ENCODE results near the gene PPP1R9A. TPM values are rescaled to one million over a fixed set of nuclear protein-coding genes. Genes with fewer than 3 reads are reported as not detected.

Gene PPP1R9A
- total RNA-seq, 1 experiment from 2014 or later: 5.9 TPM

DNA sequence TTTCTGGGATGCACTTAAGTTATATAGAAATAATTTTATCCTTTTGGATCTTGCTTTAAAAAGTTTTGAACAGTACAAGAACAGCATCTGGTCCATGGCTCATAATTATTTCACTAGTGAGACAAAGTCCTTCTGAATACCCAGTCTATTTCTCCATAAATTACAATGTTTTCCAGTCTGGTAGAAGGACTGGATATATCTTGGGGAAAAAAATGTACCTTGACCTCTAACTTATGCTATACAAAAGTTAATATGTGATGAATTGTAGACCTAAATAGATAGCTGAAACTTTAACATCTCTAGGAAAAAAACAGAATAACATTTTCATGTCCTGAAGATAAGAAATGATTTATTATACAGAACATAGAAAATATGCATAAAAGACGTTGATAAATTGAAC is 88.5 kb downstream of the PPP1R9A start:
- Histone ChIP-seq H3K79me2 (ENCODE audit: low read length) (no peaks in the 10 kb centered on the region), H3K27ac (ENCODE audit: low read length) (no peak overlapping the region), H3K4me1 (ENCODE audit: insufficient read depth, low read length) (no peaks in the 10 kb centered on the region), H3K27me3 (ENCODE audit: low read length) (no peaks in the 10 kb centered on the region), H3K4me2 (ENCODE audit: low read length) (no peak overlapping the region), H4K20me1 (ENCODE audit: low read length) (no peaks in the 10 kb centered on the region), H2AFZ (ENCODE audit: low read length) (no peak overlapping the region), H3K36me3 (ENCODE audit: low read depth, low read length) (no peaks in the 10 kb centered on the region), H3K4me3 (ENCODE audit: low read length) (no peak overlapping the region), H3F3A (ENCODE audit: low read length, unreplicated experiment) (no peaks in the 10 kb centered on the region), H3K9me2 (replicated peaks; ENCODE audit: low read length) (no peaks in the 10 kb centered on the region), H3K9ac (ENCODE audit: low read length) (no peak overlapping the region), H3K9me3 (ENCODE audit: low read length) (no peaks in the 10 kb centered on the region)
- DNase-seq (no peak), ATAC-seq (no peak)
- POLR2A ChIA-PET (ENCODE audit: unreplicated experiment): no interaction called here
- no TSS peak for BruUV-seq (replicated peaks)
- CTCF ChIA-PET: no interaction called here
- TF ChIP-seq, protein P1, sequence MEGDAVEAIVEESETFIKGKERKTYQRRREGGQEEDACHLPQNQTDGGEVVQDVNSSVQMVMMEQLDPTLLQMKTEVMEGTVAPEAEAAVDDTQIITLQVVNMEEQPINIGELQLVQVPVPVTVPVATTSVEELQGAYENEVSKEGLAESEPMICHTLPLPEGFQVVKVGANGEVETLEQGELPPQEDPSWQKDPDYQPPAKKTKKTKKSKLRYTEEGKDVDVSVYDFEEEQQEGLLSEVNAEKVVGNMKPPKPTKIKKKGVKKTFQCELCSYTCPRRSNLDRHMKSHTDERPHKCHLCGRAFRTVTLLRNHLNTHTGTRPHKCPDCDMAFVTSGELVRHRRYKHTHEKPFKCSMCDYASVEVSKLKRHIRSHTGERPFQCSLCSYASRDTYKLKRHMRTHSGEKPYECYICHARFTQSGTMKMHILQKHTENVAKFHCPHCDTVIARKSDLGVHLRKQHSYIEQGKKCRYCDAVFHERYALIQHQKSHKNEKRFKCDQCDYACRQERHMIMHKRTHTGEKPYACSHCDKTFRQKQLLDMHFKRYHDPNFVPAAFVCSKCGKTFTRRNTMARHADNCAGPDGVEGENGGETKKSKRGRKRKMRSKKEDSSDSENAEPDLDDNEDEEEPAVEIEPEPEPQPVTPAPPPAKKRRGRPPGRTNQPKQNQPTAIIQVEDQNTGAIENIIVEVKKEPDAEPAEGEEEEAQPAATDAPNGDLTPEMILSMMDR (conservative IDR thresholded peaks at IDR 0.05; ENCODE audit: low read depth, low read length): no peak
- TF ChIP-seq EZH2phosphoT487 (IDR thresholded peaks at IDR 0.05; ENCODE audit: borderline replicate concordance, low read length) (no peak), EZH2 (IDR thresholded peaks at IDR 0.05; ENCODE audit: low read length, unreplicated experiment) (no peak)
- intact Hi-C loops (cut with micrococcal nuclease): no loop called here

DNA sequence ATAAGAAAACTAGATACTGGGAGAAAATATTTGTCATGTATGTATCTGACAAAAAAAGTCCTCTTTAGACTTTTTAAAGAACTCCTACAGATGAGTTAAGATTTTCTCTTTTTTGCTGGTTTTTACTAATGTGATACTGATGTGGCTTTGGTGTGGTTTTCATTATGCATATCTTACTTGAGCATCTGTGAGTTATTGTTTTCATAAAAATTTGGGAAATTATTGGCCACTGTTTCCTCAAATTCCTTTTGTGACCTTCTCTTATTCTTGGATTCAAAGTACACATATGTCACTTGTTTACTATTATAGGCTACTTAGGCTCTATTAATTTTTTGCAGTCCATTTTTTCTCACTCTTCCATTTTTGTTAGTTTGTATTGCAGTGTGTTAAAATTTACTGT is 89.0 kb downstream of the PPP1R9A start:
- DNase-seq: no peak
- POLR2A ChIA-PET (ENCODE audit: unreplicated experiment): no interaction called here
- Histone ChIP-seq H3K79me2 (ENCODE audit: low read length) (no peaks in the 10 kb centered on the region), H2AFZ (ENCODE audit: low read length) (no peak overlapping the region), H3F3A (ENCODE audit: low read length, unreplicated experiment) (no peaks in the 10 kb centered on the region), H3K27ac (ENCODE audit: low read length) (no peak overlapping the region), H3K9me3 (ENCODE audit: low read length) (no peaks in the 10 kb centered on the region), H3K4me1 (ENCODE audit: insufficient read depth, low read length) (no peaks in the 10 kb centered on the region), H3K9me2 (replicated peaks; ENCODE audit: low read length) (no peaks in the 10 kb centered on the region), H3K27me3 (ENCODE audit: low read length) (no peaks in the 10 kb centered on the region), H4K20me1 (ENCODE audit: low read length) (no peaks in the 10 kb centered on the region), H3K4me2 (ENCODE audit: low read length) (no peak overlapping the region), H3K9ac (ENCODE audit: low read length) (no peak overlapping the region), H3K4me3 (ENCODE audit: low read length) (no peak overlapping the region), H3K36me3 (ENCODE audit: low read depth, low read length) (no peaks in the 10 kb centered on the region)
- intact Hi-C loops (cut with micrococcal nuclease): no loop called here
- TF ChIP-seq EZH2 (IDR thresholded peaks at IDR 0.05; ENCODE audit: low read length, unreplicated experiment): no peak
- TF ChIP-seq, protein P1 (conservative IDR thresholded peaks at IDR 0.05; ENCODE audit: low read depth, low read length): no peak
- TF ChIP-seq EZH2phosphoT487 (IDR thresholded peaks at IDR 0.05; ENCODE audit: borderline replicate concordance, low read length): no peak
- BruUV-seq (replicated peaks): no TSS peak
- ATAC-seq: no peak
- CTCF ChIA-PET: no interaction called here

DNA sequence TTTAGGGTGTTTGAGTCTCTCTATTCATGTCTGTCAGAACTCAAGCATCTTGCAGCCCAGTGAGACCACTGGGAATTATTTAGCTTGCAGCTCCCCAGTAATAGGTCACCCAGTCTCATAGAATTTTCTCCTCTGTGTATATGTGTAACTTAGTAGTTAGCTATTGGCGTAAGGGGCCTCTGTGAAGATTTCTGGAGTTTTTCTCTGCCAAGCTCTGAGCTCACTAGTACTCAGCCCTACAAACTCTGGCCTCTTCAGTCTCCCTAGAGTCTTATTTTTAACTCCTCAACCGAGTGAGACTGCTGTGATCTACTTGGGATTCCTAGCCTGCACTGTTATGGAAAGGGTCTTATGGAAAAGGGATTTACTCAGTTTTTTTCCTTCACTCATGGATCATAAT is 90.2 kb downstream of the PPP1R9A start:
- no peaks in the 10 kb centered on the region for H3K27me3 ChIP-seq (ENCODE audit: low read length)
- ChIA-PET CTCF (no interaction called here), POLR2A (ENCODE audit: unreplicated experiment) (no interaction called here)
- H3K36me3 ChIP-seq (ENCODE audit: low read depth, low read length): no peaks in the 10 kb centered on the region
- H3K79me2 ChIP-seq (ENCODE audit: low read length): no peaks in the 10 kb centered on the region
- no peak overlapping the region for H3K27ac ChIP-seq (ENCODE audit: low read length)
- H3K9me2 ChIP-seq (replicated peaks; ENCODE audit: low read length): no peaks in the 10 kb centered on the region
- DNase-seq (no peak), ATAC-seq (no peak)
- H4K20me1 ChIP-seq (ENCODE audit: low read length): no peaks in the 10 kb centered on the region
- no TSS peak for BruUV-seq (replicated peaks)
- TF ChIP-seq, protein P1 (conservative IDR thresholded peaks at IDR 0.05; ENCODE audit: low read depth, low read length): no peak
- no peak for TF ChIP-seq EZH2phosphoT487 (IDR thresholded peaks at IDR 0.05; ENCODE audit: borderline replicate concordance, low read length)
- H2AFZ ChIP-seq (ENCODE audit: low read length): no peak overlapping the region
- no peak overlapping the region for H3K4me2 ChIP-seq (ENCODE audit: low read length)
- H3K9ac ChIP-seq (ENCODE audit: low read length): no peak overlapping the region
- H3K4me1 ChIP-seq (ENCODE audit: insufficient read depth, low read length): no peaks in the 10 kb centered on the region
- no peaks in the 10 kb centered on the region for H3F3A ChIP-seq (ENCODE audit: low read length, unreplicated experiment)
- no peaks in the 10 kb centered on the region for H3K9me3 ChIP-seq (ENCODE audit: low read length)
- intact Hi-C loops (cut with micrococcal nuclease): no loop called here
- H3K4me3 ChIP-seq (ENCODE audit: low read length): no peak overlapping the region

Measured in PC-3 (cell line).